Activated CD8-positive, alpha-beta memory T cell treated with anti-CD3 and anti-CD28 coated beads for 4 hours (primary cell): Measurements from ENCODE around the gene IFIT1B.
A peak's percentile ranks its signal among the peaks of the same experiment; 100 is the strongest.
"Not testable (repeated sequence)": the region's sequence is repeated elsewhere in the genome, so short reads cannot be mapped to it uniquely, and the experiment has no call there.

Experiments
- DNase-seq, 2 donors: peaks; one replicate each; pipeline ENCODE4 v3.0.0-alpha.2; 2020; ENCODE audit warnings: low read depth in 2 of 2

The IFIT1B gene

DNA sequence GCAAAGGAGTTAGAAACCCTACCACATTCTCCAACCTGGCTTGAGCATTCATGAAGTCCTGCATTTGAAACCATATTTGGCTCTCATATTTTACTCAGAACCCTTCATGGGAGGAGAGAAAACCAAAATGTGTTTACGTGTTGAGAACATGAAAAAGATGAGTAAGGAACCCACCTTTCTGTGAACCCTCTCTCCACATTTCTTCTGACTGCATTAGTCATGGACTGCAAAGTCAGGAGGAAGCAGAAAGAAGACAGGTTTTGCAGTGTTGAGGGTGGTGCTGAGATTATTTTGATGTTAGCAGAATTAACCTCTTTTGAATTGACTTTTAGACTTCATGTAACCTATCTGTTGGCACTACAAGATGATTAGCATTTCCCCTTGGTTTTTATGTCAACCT is 4.9 kb downstream of the IFIT1B start:
- DNase-seq = no peak

DNA sequence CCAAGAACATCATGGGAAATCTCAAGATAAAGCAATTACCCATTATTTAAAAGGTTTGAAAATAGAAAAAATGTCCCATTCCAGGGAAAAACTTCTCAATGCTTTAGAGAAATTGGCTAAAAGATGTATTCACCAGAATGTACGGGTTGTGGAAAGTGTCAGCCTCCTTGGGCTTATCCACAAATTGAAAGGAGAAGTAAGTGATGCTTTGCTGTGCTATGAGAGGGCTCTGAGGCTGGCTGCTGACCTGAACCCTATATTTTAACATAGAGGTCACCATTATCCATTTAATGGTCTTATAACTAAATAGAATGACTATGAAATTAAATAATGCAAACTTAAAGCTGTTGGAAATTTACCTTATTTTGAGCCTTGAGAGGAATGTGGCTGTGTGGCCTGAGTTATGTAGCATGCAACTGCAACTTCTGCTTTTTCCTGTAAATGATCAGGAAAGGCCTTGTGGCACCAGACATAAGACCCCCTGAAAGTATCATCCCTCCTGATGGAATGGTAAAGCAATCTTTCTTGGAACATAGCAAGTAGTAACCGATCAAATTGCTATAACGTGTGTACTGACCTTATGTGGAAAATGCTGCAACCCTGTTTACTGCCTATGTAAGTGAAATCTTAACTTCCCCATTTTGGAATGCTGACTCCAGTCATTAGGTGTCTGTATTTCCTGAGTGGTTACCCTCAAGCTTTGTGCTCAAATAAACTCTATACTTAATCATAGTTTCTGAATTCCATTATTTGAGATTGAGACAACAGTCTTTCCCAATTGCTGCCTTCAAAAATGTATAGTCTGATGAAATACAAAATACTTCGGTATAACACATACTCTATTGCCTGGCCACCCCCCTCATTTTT is 6.9 kb downstream of the IFIT1B start:
- DNase-seq = no peak

DNA sequence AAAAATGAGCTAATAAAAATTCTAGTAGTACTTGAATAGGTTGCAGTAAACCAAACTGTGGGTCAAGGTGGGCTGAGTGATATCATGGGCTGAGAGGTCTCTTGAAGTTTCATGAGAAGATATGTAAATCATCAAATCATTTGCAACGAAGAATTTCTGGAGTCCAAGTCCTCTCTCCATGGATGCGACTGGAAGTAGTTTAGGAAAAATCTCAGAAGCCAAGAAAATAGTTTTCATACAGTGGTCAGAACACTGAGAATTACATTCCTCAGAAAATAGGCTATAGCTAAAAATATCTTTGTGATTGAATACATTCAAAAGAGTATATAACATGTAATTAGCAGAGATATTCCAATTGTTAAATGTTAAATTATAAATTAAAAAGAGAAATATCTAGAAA is 10.9 kb downstream of the IFIT1B start:
- DNase-seq = no peak

DNA sequence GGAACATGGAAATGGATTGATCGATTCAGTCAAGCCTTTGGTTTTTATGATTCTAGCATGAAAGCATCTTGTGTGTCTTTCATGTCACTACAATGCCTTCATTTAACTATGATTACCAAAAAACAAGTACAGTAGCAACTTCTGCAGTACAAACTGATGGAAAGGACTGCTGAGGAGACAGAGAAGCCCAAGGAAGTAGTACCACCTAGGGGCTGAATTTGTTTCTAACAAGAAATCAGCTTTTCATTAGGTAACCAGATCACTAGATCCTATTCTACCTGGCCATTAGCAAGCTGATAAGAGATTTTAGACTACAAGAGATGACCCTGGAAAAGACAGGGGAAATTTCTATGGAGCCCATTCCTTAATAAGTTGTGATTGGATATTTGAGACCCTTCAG is 11.4 kb downstream of the IFIT1B start:
- no peak for DNase-seq

DNA sequence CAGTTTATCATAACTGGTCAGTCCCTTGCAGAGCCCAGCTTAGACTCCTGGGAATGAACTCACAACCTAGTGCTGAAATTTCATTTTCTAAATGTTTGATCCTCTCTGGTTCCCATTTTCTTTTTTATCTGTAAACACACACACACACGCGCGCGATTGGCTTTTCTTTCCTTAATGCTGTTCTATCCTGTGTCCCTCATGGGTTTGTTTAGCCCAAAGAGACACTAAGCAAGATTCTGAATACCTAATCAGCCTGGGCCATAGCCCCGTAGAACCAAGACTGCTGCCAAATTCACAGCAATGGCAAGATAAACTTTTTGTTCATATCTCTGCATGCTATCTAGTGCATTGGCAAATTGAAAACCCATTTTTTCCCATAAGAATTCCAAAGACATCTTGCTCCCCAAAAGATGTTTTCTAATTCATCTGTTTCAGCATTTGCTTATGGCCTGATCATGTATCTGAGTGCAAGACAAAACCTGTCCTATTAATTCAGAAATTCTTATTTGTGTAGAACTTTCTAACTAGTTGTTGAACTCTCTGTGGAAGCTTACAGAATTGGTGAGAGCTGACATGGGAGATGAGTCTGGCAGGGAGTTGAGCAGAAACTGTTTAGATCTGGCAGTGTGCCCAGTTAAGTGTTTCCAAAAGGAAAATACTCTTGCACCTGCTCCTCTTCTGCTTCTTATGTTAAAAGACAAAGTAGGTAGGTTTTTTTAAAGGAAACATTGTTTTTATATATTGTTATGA is 12.8 kb downstream of the IFIT1B start:
- DNase-seq = no peak

DNA sequence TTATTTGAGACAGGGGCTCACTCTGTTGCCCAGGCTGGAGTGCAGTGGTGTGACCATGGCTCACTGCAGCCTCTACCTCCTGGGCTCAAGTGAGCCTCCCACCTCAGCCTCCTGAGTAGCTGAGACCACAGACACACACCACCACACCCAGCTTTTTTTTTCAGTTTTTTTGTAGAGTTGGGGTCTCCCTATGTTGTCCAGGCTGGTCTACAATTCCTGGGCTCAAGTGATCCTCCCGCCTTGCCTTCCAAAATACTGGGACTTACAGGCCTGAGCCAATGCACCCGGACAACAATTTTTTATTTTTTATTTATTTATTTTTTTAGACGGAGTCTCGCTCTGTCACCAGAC is 13.3 kb downstream of the IFIT1B start:
- not testable (repeated sequence) for DNase-seq

DNA sequence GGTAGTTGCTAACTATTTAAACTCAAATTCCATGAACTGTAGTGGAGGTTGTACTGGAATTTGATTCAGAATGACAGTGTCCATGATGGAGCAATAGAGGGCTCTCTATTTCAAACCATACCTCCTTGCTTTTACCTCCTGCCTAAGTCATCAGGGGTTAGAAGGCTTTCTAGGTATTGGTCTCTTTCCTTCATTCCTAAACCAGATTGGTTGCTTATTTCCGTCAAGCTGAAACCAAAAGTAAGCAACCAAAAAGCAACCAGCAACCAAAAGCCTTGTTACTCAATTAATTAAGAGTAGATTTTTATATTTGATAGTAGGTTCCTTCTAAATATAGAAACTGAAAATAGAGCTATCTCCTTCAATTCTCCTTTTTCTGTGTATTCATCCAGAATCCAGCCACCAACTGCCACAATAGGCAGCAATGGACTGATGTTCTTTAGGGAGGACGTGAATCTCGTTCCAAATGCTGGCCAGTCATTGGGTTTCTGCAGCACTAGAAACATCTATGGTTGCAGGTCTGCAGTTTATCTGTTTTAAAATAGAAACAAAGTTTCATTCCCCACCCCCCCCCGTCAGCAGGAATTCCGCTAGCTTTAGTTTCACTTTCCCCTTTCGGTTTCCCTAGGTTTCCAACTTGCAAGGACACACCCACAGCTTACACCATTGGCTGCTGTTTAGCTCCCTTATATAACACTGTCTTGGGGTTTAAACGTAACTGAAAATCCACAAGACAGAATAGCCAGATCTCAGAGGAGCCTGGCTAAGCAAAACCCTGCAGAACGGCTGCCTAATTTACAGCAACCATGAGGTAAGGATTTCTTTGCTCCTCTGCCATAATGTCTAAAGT is 14.3 kb downstream of the IFIT1B start, which contains the start of gene IFIT1:
IFIT1 (plus strand) TSS at position 717 of the 850 bp plus-strand sequence; CDS start at position 807, 90 bp downstream.
- peak in 1 of 2 donors; percentile 35 for DNase-seq

DNA sequence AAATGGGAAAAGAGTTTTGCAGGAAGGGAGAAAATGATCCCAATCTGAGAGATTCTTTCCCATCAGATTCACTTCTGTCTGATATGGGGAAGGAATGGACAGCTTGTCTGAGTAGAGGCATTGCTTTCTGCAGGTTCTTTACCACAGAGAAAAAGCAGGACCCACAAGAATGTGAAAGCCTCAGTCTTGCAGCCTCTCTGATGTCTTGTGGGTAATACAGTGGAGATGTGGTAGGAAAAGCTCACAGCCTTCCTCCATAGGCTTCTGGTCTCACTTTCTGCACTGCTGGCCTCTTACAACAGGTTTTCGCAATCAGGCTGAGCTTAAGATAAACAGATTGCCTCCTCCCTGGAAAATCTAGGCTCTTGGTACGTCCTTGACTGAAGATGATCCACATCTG is 15.1 kb downstream of the IFIT1B start:
- DNase-seq = no peak

DNA sequence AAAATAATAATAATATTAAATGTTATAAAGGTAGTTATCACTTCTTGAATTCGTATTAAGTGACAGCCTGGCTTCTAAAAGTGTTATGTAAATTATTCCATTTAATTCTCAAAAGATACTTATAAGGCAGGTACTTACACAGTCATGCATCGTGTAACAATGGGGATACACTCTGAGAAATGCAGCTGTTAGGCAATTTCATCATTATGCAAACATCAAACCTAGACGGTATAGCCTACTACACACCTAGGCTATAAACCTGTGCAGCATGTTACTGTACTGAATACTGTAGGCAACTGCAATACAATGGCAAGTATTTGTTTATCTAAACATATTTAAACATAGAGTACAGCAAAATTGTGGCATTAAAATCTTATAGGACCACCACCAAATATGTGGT is 16.0 kb downstream of the IFIT1B start:
- DNase-seq = no peak

DNA sequence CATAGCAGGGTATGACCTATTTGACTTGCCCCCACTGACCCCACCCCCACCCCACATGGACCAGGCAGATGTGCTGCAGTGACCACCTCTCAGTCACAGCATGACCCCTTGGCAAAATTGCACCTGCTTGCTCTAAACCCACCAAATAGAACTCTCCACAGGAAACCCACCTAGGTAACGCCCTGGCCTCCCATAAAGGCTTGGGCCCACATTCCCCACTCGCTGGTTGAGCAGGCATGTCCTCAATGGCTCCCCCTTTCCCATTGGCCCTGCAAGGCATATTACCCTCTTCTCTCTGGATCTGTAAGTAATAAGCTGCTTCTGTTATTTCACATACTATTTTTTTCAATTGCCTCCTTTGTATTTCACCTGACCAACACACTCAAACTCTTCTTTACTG is 17.3 kb downstream of the IFIT1B start:
- DNase-seq = no peak

DNA sequence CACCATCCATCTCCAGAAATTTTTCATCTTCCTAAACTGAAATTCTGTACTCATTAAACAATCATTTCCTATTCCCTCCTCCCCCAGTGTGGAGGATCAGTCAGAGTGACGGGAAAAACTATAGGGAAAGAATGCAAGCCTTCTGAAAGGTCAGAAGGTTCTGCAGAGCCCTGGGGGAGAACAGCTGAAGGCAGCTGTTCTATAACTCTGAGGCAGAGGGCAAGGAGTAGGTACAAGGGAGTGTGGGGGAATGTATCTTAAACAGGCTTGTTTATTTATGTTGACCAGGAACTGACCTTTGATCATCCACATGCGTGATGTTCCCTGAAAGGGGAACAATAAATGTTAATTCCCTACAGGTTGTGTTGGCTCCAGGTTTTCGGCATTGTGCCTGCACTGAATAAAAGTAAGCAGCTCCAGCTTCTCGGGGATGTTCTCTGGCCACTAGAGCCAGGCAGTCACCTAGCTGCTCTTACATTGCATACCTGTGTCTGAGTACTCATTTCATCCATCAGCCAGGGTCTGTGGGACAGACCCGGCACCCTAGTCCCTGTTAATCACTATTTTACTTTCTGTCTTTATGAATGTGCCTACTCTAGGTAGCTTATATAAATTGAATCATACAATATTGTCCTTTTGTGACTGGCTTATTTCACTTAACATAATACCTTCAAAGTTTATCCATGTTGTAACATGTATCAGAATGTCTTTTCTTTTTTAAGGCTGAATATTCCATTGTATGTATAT is 20.3 kb downstream of the IFIT1B start:
- DNase-seq = no peak

DNA sequence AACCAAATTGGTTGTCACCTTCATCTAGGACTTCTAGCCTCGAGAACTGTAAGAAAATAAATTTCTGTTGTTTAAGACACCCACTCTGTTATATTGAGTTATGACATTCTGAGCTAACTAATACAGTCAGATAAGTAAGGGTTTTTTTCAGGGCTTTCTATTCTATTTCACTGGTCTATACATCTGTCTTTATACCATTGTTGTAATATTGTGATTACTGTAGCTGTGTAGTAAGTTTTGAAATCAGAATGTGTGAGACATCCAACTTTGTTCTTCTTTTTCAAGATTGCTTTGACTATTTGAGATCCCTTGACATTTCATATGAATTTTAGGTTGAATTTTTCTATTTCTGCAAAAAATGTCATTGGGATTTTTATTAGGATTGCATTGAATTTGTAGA is 22.1 kb downstream of the IFIT1B start:
- DNase-seq = no peak

DNA sequence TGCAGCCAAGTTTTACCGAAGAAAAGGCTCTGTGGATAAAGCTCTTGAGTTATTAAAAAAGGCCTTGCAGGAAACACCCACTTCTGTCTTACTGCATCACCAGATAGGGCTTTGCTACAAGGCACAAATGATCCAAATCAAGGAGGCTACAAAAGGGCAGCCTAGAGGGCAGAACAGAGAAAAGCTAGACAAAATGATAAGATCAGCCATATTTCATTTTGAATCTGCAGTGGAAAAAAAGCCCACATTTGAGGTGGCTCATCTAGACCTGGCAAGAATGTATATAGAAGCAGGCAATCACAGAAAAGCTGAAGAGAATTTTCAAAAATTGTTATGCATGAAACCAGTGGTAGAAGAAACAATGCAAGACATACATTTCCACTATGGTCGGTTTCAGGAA is 25.2 kb downstream of the IFIT1B start:
- no peak for DNase-seq

DNA sequence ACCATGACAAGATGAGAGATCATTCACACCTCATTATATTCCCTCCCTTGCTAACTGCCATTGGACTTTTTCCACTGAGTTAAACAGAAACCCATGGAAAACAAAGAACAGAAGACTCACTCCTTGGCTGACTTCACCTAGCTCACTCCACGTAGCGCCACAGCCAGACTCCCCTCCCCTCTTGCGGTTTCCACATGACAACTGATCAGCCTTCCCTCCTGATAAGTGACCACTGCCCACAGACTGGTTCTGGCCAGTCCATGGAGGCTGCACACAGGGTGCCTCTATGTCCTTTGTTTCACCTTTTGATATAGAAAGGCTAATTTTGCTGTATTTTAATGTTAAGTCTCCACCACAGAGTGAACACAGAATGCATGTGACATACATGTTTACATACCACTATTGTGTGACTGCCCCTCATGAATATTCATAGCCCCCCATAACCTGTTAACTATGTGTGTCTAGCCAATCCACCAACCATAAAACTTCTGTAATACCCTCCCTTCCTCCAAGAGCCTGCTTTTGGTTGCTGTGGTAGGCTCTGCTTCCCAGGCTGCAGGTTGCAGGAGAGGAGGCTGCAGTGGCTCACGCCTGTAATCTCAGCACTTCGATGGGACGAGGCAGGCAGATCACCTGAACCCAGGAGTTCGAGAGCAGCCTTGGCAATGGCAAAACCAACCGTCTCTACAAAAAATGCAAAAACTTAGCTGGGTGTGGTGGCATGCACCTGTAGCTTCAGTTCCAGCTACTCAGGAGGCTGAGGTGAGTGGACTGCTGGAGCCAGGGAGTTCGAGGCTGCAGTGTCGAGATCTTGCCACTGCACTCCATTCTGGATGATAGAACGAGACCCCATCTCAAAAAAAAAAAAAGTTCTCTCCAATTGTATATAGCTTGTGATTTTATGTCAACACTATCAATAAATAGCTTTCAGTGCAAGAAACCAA is 26.5 kb downstream of the IFIT1B start:
- no peak for DNase-seq

DNA sequence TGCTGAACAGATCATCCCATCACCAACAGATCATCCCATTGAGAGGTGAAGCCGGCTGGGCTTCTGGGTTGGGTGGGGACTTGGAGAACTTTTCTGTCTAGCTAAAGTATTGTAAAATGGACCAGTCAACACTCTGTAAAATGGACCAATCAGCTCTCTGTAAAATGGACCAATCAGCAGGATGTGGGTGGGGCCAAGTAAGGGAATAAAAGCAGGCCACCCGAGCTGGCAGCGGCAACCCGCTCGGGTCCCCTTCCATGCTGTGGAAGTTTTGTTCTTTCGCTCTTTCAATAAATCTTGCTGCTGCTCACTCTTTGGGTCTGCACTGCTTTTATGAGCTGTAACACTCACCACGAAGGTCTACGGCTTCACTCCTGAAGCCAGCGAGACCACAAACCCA is 28.3 kb downstream of the IFIT1B start:
- DNase-seq = not testable (repeated sequence)

DNA sequence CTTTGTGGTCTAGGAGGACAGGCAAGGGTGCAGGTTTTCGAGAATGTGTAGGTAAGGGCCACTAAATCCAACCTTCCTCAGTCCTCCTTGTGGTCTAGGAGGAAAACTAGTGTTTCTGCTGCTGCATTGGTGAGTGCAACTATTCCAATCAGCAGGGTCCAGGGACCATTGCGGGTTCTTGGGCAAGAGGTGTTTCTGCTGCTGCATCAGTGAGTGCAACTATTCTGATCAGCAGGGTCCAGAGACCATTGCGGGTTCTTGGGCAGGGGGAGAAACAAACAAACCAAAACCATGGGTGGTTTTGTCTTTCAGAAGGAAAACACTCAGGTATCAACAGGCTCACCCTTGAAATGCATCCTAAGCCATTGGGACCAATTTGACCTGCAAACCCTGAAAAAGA is 29.9 kb downstream of the IFIT1B start:
- DNase-seq = not testable (repeated sequence)

DNA sequence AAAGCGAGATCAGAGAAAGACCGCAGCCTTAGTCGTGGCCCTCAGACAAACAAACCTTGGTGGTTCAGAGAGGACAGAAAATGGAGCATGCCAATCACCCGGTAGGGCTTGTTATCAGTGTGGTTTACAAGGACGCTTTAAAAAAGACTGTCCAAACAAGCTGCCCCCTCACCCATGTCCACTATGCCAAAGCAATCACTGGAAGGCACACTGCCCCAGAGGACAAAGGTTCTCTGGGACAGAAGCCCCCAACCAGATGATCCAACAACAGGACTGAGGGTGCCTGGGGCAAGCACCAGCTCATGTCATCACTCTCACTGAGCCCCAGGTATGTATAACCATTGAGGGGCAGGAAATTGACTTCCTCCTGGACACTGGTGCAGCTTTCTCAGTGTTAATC is 31.4 kb downstream of the IFIT1B start:
- DNase-seq = not testable (repeated sequence)

DNA sequence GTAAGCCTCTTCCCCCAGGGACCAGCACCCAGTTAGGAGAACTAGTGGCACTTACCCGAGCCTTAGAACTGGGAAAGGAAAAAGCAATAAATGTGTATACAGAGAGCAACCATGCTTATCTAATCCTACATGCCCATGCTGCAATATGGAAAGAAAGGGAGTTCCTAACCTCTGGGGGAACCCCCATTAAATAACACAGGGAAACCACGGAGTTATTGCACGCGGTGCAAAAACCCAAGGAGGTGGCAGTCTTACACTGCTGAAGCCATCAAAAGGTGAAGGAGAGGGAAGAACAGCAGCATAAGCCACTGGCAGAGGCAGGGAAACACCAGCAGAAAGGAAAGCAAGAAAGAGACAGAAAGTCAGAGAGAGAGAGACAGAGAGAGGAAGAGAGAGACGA is 32.7 kb downstream of the IFIT1B start:
- not testable (repeated sequence) for DNase-seq

DNA sequence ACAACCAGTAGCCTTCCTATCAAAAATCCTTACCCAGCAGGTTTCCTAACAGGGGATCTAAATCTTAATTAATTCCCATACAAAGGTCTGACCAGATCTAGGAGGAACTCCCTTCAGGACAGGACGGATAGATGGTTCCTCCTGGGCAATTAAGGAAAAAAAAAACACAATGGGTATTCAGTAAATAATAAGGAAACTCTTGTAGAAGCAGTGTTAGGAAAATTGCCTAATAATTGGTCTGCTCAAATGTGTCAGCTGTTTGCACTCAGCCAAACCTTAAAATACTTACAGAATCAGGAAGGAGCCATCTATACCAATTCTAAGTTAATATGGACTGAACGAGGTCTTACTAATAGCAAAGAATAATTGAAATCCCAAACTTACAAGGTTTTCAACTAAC is 33.3 kb downstream of the IFIT1B start:
- DNase-seq = not testable (repeated sequence)

DNA sequence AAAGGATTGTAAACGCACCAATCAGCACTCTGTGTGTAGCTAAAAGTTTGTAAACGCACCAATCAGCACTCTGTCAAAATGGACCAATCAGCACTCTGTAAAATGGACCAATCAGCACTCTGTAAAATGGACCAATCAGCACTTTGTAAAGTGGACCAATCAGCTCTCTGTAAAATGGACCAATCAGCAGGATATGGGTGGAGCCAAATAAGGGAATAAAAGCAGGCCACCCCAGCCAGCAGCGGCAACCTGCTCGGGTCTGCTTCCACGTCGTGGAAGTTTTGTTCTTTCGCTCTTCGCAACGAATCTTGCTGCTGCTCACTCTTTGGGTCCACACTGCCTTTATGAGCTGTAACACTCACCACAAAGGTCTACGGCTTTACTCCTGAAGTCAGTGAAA is 34.4 kb downstream of the IFIT1B start:
- DNase-seq = not testable (repeated sequence)
